GM18508 (cell line): ENCODE measurements around the gene EFHD1.

ENCODE experiments used
- ATAC-seq: cut with Tn5 transposase; IDR thresholded peaks from one replicate; pipeline ENCODE4 v1.9.1; 2021; ENCODE audit warnings: moderate number of reproducible peaks; ENCODE audit not compliant: insufficient read depth, unreplicated experiment

Gene EFHD1, protein sequence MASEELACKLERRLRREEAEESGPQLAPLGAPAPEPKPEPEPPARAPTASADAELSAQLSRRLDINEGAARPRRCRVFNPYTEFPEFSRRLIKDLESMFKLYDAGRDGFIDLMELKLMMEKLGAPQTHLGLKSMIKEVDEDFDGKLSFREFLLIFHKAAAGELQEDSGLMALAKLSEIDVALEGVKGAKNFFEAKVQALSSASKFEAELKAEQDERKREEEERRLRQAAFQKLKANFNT

DNA sequence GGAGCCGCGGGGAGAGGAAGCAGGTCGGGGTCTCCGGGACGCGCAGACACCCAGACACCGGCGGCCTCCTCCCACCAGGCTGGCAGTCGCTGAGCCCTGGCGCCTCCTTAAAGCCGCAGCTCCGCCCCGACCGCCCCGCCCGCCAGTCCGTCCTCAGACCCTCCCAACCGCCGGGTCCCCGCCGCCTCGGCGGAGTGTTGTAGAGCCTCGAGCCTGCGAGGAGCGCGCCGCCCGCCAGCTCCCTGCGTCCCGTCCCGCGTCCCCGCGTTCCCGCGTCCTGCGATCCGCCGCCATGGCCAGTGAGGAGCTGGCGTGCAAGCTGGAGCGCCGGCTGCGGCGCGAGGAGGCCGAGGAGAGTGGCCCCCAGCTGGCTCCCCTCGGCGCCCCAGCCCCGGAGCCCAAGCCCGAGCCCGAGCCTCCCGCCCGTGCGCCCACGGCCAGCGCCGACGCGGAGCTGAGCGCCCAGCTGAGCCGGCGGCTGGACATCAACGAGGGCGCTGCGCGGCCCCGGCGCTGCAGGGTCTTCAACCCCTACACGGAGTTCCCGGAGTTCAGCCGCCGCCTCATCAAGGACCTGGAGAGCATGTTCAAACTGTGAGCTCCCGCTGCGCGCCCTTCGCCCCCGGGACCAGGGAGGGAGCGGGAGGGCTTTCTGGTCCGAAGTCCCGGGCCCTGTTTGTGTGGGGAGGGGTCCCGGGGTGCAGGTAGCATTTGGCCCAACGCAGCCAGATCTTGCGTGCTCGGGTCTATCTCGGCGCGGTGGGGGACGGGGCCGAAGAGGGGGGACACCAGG is at the start of gene EFHD1:
EFHD1 (plus strand) TSS at position 192 of the 793 bp plus-strand sequence; CDS start at position 293, 101 bp downstream.
- ATAC-seq, result no peak

DNA sequence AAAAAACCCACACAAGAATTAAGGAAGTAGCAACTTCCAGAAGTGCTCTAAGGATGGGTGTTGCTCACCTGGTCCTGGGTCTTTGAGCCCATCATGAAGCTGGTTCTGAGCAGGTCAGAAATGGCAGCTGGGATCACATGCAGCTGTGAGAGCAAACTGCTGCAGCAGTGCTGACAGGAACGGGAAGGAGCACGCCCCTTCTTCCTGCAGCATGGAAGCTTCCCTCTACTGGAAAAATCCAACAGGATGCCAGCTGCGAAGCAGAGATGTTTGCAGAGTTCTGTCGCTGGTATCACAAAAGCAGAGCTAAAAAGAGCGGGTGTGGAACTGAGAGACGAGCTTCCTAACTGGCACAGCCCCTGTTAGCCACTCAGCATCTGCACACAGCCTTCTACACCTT is 49.2 kb upstream of the EFHD1 start:
- ATAC-seq, result no peak

DNA sequence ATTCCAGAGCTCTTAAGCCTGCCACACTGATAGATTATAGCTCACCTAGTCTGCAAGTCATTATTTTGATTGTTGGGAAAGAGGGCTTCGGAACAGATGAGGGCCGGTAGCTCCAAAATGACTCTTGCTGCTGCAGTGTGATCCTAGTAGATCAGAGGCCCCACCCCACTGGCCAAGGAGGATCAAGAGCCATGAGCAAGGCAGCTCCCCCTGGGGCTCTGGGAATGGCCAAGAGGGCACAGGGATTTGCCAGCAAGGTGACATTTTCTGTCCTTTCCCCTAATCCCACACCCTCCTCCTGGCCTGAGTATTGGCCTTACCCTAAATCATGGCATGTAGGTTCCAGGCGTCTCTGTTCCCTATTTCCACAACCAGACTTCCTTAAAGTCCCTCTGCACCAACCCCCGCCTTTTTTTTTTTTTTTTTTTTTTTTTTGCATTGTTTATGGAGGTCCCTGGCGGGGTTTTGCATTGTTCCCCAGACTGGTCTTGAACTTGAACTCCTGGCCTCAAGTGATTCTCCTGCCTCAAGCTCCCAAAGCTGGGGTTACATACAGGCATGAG is 46.4 kb upstream of the EFHD1 start:
- ATAC-seq, result no peak

DNA sequence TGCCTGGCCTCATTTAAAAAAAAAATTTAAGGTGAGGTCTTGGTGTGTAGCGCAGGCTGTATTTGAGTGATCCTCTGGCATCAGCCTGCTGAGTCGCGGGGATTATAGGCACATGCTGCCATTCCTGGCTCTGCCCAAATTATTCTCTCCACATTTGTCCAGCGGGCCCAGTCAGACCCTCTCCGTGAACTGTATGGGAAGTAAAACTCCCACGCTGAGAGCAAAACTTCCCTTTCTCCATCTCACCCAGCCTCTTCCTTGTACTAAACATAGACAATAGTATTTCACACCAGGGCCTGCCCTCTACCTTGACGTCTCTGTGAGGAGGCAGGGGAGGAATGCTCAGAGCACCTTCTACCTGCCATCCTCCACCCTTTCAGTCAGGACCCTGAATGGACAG is 45.9 kb upstream of the EFHD1 start:
- ATAC-seq, result no peak

DNA sequence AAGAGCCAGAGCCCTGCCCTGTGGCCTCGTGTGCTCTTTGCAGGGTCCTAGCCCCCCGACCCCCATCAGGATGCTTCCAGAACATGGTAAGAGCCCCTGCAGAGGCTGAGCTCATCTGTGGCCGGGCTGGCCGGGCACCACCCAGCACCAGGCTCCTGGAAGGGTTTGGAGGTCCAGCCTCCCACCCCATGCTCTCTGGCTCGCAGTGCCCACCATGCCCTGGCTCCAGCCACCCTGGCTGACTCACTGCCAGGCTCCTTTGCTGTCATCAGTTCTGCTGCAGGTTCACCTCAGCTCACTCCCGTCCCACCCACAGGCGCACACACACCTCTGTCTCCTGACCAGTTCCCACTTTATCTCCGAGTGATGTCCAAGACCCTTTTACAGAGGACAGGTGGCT is 45.4 kb upstream of the EFHD1 start:
- no peak for ATAC-seq

DNA sequence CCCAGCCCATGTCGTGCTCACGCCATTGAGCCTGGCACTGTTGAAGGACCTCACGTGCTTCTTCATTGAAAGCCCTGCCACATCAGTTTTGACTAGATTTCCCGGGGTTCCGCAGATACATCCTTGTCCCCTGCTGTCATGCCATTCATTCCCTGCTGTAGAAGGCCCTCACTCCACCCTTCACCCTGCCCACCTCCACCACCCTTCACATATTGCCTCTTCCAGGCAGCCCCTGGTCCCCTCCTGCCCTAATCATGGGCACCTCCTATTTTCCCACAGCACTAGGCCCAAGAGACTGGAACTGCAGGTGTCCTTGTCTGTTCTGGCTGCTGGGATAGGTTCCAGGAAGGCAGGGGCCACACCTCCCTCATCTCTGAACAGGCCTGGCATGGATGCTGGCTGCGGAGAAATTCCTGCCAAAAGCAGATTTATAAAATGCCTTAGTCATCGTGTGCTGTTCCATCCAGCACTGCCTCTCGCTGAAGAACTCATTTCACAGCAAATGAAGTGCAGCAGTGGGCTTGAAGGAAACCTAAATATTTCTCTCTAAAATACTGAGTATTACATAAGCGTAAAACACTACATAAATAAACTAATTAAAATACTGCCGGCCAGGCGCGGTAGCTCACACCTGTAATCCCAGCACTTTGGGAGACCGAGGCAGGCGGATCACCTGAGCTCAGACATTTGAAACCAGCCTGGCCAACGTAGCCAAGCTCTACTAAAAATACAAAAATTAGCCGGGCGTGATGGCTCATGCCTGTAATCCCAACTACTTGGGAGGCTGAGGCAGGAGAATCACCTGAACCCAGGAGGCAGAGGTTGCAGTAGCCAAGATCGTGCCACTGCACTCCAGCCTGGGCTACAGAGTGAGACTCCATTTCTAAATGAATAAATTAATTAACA is 44.5 kb upstream of the EFHD1 start:
- ATAC-seq, result no peak

DNA sequence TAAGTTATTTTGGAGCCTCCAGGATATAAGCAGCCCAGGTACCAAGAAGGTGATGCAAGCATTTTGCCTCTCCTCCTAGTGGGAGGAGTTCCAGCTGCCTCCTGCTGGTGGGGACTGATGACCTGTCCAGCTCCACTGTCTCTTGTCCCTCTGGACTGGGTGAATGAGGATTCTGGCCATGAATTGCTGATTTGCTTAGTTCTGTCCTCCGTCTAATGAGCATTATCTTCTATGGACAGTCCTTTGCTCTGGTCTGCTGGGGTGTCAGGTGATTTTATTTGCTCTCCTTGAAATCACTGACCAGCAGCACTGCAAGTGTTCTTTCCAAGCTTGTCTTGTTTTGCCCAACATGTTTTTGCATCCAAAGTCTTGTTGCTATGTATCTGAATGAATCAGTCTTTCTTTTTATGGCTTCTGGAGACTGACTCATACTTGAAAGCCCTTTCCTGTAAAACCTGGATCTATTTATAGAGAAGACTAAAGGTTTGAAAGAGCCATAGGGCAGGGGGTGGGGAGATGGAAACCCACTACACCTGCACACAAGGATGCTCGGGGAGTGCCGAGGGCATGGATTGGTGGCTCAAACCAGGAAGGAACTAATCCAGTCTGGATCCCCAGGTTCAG is 40.5 kb upstream of the EFHD1 start:
- no peak for ATAC-seq

DNA sequence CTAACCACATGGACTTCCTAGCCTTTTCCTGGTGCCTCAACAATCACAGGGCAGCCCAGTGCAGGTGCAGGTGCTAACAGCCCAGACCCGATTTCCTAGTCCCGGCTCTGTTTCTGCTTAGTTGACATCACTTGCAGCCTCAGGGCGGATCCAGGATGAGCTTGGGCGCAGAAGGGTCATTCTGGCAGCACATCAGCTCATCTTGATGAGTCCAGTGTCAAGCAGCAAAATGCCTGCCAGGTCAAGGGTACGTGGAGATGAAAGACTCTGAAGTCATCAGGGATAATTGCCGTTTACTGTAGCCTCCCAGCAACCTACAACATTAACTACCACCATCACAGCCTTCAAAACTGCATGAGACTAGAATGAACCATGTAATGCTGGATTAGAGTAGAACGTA is 39.4 kb upstream of the EFHD1 start:
- ATAC-seq, result no peak

DNA sequence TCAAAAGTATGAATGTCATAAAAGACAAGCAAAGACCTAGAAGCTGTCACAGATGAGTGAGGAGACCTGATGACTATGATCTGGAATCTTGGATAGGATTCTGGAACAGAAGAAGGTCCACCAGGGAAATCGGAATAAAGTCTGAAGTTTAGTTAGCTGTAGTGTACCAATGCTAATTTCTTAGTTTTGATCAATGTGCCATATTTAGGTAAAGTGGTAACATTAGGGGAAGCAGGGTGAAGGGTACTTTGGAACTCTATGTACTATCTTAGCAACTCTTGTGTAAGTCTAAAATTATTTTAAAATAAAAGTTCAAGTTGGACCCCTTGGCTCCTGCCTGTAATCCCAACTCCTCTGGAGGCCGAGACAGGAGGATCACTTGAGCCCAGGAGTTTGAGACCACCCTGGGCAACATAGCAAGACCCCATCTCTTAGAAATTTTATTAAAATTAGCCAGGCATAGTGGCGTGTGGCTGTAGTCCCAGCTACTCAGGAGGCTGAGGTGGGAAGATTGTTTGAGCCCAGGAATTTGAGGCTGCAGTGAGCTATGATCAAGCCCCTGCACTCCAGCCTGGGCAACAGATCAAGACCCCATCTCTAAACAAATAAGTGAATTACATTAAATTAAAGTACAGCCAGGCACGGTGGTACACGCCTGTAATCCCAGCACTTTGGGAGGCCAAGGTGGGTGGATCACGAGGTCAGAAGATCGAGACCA is 35.9 kb upstream of the EFHD1 start:
- no peak for ATAC-seq

DNA sequence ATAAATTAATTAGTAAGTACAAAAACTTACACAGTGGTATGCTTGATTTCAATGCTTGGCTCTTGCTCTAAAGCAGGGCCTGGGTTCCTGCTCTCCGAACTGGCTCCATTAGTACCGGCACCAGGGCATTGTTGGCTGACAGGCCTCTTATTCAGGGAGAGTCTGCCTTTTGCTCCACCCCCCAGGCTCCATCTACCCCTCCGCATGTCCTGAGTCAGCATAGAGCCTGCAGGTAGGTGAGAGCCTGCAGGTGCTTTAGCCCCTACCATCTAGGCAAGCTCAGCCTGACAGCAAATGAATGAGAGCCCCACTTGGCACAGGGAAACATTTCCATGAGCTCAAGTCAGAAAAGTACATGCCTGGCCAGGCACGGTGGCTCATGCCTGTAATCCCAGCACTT is 35.1 kb upstream of the EFHD1 start:
- ATAC-seq, result no peak

DNA sequence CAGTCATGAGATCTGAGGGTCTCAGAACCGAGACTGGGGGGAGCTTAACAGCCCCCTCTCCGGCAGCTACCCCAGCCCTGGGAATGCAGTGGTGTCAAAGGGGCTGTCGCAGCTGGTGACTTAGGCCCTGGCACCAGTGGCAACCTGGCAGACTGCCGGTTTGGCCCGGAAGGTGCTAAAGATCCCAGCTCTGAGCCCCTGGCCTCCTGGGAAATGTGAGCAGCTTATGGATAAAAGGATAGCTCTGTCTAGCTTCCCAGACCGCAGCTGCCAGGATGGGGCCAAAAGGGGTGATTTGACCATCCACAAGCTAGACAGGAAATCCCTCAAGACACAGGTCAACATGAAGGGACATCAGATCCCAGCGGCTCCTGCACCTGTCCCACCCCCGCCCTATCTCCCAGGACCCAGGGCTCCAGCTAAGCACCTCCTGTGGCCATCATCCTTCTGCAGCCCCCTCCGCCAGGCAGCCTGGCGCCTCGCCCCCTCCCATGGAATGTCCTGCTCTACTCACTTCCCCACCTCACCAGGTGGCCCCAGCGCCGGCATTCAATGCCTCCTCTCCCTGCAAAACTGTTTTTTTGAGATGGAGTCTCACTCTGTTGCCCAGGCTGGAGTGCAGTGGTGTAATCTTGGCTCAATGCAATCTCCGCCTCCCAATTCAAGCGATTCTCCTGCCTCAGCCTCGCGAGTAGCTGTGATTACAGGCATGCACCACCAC is 33.2 kb upstream of the EFHD1 start:
- no peak for ATAC-seq

DNA sequence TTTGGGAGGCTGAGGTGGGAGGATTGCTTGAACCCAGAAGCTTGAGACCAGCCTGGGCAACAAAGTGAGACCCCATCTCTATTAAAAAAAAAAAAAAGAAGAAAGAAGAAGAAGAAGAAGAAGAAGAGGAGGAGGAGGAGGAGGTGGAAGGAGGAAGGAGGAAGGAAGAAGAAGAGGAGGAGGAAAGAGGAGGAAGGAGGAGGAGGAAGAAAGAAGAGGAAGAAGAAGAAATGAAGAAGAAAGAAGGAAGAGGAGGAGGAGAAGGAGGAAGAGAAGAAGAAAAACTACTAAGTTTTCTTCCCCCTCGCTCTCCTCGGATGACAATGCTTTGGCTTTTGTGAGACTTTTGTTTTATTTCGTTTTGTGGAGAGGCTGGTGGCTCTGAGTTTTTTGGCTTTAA is 30.1 kb upstream of the EFHD1 start:
- no peak for ATAC-seq

DNA sequence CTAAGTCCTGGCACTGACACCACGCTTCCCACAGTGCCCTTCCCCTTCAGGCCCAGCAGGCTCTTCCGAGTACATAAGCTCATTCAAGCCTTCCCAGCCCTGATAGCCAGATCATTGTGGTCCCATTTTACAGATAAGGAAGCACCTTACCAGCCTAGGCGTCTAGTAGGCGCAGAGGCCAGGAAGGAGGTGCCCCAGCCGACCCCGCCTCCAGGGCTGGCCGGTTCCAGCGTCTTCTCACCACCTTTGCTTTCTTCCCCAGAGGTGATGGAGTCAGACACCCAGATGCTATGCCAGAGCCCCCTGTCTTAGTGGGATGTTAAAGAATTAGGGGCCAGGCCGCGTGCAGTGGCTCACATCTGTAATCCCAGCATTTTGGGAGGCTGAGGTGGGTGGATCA is 28.9 kb upstream of the EFHD1 start:
- ATAC-seq, result no peak

DNA sequence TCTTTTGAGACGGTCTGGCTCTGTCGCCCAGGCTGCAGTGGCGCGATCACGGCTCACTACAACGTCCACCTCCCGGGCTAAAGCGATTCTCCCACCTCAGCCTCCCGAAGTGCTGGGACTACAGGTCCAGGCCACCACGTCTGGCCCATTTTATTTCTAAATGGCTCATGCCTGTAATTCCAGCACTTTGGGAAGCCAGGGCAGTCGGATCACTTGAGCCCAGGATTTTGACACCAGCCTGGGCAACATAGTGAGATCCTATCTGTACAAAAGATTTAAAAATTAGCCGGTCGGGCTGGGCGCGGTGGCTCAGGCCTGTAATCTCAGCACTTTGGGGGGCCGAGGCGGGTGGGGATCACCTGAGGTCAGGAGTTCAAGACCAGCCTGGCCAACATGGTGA is 26.4 kb upstream of the EFHD1 start:
- no peak for ATAC-seq

DNA sequence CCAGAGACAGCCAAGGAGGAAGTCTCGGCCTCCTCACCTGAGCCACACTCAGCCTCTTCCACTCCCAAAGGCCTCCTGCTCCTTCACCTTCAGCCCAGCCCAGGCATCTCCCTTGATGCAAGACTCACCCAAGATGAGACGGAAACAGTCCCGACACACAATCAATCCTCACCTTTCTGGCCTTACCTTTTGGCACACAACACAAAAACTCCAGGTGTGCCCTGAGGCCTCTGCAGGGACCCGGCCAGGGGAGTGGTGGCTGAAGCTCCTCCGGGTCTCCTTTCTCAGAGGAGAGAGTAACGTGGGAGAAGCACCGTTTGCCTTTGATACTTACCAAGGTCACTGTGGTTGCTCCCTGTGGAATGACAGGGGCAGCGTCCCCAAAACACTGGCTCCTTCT is 23.8 kb upstream of the EFHD1 start:
- no peak for ATAC-seq

DNA sequence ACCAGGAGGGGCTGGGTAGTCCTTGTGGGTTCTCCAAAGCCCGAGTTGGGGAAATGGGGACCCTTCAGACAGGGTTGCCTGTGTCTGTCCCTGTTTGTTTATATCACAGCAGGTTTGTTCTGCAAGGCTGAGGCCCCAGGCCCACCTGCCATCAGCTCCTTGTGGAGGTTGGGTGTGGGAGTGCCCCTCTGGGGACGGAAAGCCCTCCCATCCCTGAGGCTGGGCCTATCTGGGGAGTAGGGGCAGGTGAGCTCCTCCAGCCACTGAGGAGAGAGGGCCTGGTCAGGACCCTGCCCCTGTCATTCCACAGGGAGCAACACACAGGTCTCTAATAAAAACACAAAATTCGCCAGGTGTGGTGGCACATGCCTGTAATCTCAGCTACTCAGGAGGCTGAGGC is 23.3 kb upstream of the EFHD1 start:
- no peak for ATAC-seq

DNA sequence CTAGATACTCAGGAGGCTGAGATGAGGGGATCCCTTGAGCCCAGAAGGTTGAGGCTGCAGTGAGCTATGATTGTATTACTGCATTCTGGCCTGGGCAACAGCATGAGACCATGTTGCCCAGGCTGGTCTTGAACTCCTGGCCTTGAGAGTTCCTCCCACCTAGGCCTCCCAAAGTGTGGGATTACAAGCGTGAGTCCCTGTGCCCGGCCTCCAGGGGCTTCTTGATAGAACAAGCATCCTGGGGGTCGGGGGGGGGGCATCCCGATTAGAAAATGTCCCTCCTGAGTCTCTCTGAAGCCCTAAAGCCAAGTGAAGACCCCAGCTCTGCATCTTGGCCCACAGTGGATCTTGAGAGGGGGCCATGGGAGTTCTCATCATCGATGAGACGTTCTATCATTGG is 22.3 kb upstream of the EFHD1 start:
- no peak for ATAC-seq

DNA sequence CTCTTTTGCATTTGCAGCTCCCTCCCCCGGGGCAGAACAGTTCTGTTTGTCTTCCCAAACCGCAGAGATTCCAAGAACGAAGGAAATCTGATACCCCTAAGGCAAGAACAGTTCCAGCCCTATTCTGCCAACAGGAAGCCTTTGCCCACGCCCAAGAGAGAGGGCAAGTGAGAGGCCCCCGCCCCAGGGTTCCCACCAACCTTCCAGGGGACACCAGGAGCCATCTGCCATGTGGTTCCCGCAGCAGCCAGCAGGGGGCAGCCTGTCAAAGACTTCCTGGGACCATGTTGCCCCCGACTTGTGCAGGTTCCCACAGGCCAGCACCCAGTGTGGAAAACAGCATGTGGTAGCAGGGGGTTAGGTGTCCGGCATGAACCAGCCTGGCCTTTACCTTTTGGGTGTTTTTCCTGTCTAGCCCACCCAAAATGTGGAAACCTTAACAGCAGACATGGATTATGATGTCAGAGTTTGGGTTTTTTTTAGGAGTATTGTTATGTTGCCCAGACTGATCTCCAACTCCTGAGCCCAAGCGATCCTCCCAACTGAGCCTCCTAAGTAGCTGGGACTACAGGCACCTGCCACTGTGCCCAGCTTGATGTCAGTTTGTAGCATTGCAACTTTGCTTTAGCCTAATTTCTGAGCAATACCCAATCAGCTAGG is 21.7 kb upstream of the EFHD1 start:
- no peak for ATAC-seq
